Liver (tissue), 9 donors: ENCODE measurements around the gene ABCA12. TPM values are rescaled to one million over a fixed set of nuclear protein-coding genes. Genes with fewer than 3 reads are reported as not detected.

Experiments used
- DNase-seq: peaks from one replicate; pipeline ENCODE4 v3.0.0-alpha.2; 2017; ENCODE audit warnings: low spot score
- H3K27ac ChIP-seq, 2 donors: one replicate each; pipeline ENCODE4 v1.7.0; 2013; ENCODE audit warnings: inconsistent platforms in 2 of 2, low read length in 2 of 2, control low read depth in 1 of 2, low read depth in 1 of 2, mild to moderate bottlenecking in 1 of 2
- H3K27me3 ChIP-seq, 4 donors: one replicate each; pipeline versions ENCODE4 v1.6.1 to v1.7.0; 2013; ENCODE audit warnings: low read length in 3 of 4, inconsistent platforms in 1 of 4, mild to moderate bottlenecking in 1 of 4, moderate library complexity in 1 of 4; ENCODE audit not compliant: control insufficient read depth in 4 of 4, insufficient read depth in 4 of 4
- H3K36me3 ChIP-seq, 4 donors: one replicate each; pipeline versions ENCODE4 v1.6.1 to v1.7.0; 2013; ENCODE audit warnings: low read length in 3 of 4, mild to moderate bottlenecking in 3 of 4, low read depth in 1 of 4, moderate library complexity in 1 of 4; ENCODE audit not compliant: control insufficient read depth in 4 of 4, insufficient read depth in 3 of 4
- H3K4me1 ChIP-seq, 4 donors: one replicate each; pipeline versions ENCODE4 v1.6.1 to v1.7.0; 2013; ENCODE audit warnings: low read length in 3 of 4, mild to moderate bottlenecking in 3 of 4, moderate library complexity in 1 of 4; ENCODE audit not compliant: control insufficient read depth in 4 of 4, insufficient read depth in 4 of 4
- H3K4me3 ChIP-seq, 3 donors: one replicate each; pipeline versions ENCODE4 v1.6.1 to v1.7.0; 2013; ENCODE audit warnings: low read length in 3 of 3, control low read depth in 1 of 3, low read depth in 1 of 3, mild to moderate bottlenecking in 1 of 3
- H3K9ac ChIP-seq, 2 donors: one replicate each; pipeline ENCODE4 v1.7.0; 2013; ENCODE audit warnings: low read length in 2 of 2, mild to moderate bottlenecking in 2 of 2, moderate library complexity in 2 of 2, control low read depth in 1 of 2, low read depth in 1 of 2
- H3K9me3 ChIP-seq, 4 donors: one replicate each; pipeline versions ENCODE4 v1.6.1 to v1.7.0; 2013; ENCODE audit warnings: low read length in 3 of 4; ENCODE audit not compliant: control insufficient read depth in 4 of 4
- ATF3 ChIP-seq: IDR thresholded peaks from 2 replicates; pipeline ENCODE4 v1.6.1; 2016; ENCODE audit warnings: antibody characterized with exemption
- CTCF ChIP-seq: fragments of 150-350 bp; IDR thresholded peaks from 2 replicates; pipeline ENCODE4 v1.5.1; 2017; ENCODE audit warnings: improper control_type of control experiment, low read depth, low read length; ENCODE audit not compliant: missing input control
- EGR1 ChIP-seq, 2 donors: IDR thresholded peaks; 2 replicates each; pipeline ENCODE4 v1.6.1; 2016 to 2018; ENCODE audit warnings: antibody characterized with exemption in 2 of 2, low read depth in 2 of 2
- FOXA1 ChIP-seq: IDR thresholded peaks from 2 replicates; pipeline ENCODE4 v1.6.1; 2016; ENCODE audit warnings: antibody characterized with exemption
- GABPA ChIP-seq, 2 donors: IDR thresholded peaks in 1 of 2; conservative IDR thresholded peaks in 1 of 2; 2 replicates each; pipeline ENCODE4 v1.6.1; 2016; ENCODE audit warnings: antibody characterized with exemption in 2 of 2, mild to moderate bottlenecking in 1 of 2, moderate library complexity in 1 of 2
- HNF4A ChIP-seq, 2 donors: conservative IDR thresholded peaks; 2 replicates each; pipeline ENCODE4 v1.6.1; 2016; ENCODE audit warnings: antibody characterized with exemption in 2 of 2, mild to moderate bottlenecking in 2 of 2
- HNF4G ChIP-seq: IDR thresholded peaks from 2 replicates; pipeline ENCODE4 v1.6.1; 2016; ENCODE audit warnings: antibody characterized with exemption
- JUND ChIP-seq, 2 donors: IDR thresholded peaks; 2 replicates each; pipeline ENCODE4 v1.6.1; 2016; ENCODE audit warnings: antibody characterized with exemption in 2 of 2
- MAX ChIP-seq: IDR thresholded peaks from 2 replicates; pipeline ENCODE4 v1.6.1; 2016; ENCODE audit warnings: antibody characterized with exemption
- NR2F2 ChIP-seq: IDR thresholded peaks from 2 replicates; pipeline ENCODE4 v1.6.1; 2016; ENCODE audit warnings: antibody characterized with exemption
- RAD21 ChIP-seq, 2 donors: IDR thresholded peaks; 2 replicates each; pipeline ENCODE4 v1.6.1; 2016; ENCODE audit warnings: antibody characterized with exemption in 2 of 2, mild to moderate bottlenecking in 2 of 2
- REST ChIP-seq: IDR thresholded peaks from 2 replicates; pipeline ENCODE4 v1.6.1; 2016; ENCODE audit warnings: antibody characterized with exemption, mild to moderate bottlenecking
- RXRA ChIP-seq, 2 donors: IDR thresholded peaks; 2 replicates each; pipeline ENCODE4 v1.6.1; 2017 to 2018; ENCODE audit warnings: antibody characterized with exemption in 2 of 2, mild to moderate bottlenecking in 1 of 2
- SP1 ChIP-seq: IDR thresholded peaks from 2 replicates; pipeline ENCODE4 v1.6.1; 2018; ENCODE audit warnings: antibody characterized with exemption, mild to moderate bottlenecking
- TAF1 ChIP-seq: conservative IDR thresholded peaks from 2 replicates; pipeline ENCODE4 v1.6.1; 2016; ENCODE audit warnings: antibody characterized with exemption, mild to moderate bottlenecking
- YY1 ChIP-seq: IDR thresholded peaks from 2 replicates; pipeline ENCODE4 v1.6.1; 2016; ENCODE audit warnings: antibody characterized with exemption, mild to moderate bottlenecking
- ZBTB33 ChIP-seq: IDR thresholded peaks from 2 replicates; pipeline ENCODE4 v1.6.1; 2016; ENCODE audit warnings: antibody characterized with exemption
- WGBS: extraction: QIAGEN DNeasy Blood & Tissue Kit; methylation state at CpG from one replicate; pipeline ENCODE4 v1.1.7; 2013; 5-methylcytosine and 5-hydroxymethylcytosine counted together
- polyA plus RNA-seq, 2 donors: library from polyadenylated mRNA; stranded (reverse) in 1 of 2; unstranded in 1 of 2; fragments of 200-250 nt in 1 of 2; fragments of >200 nt in 1 of 2; fragmentation: Nextera tagmentation in 1 of 2; extraction: Ambion mirVana in 1 of 2; gene quantifications; one replicate each; pipeline versions ENCODE4 v1.2.1 to v1.2.3, GENCODE V29; 2013 to 2015
- total RNA-seq, 2 donors: library from RNA; depleted of rRNA; stranded (reverse); fragments of >200 nt; gene quantifications; one replicate each; pipeline ENCODE4 v1.2.3, GENCODE V29; 2014
- donor health status: healthy.
- donor health status: healthy.
- donor health status: healthy.
- donor health status: healthy.
- donor health status: healthy.

ABCA12 gene
- total and polyA plus RNA-seq, 4 donors, result 0.03 TPM; not detected in 3

- no peak for DNase-seq
- Histone ChIP-seq H3K27ac (no peak overlapping the region), H3K36me3 (no peaks in the 10 kb centered on the region), H3K27me3 (no peaks in the 10 kb centered on the region), H3K4me1 (no peaks in the 10 kb centered on the region), H3K4me3 (no peak overlapping the region), H3K9me3 (no peaks in the 10 kb centered on the region), H3K9ac (no peak overlapping the region)
- TF ChIP-seq ZBTB33 (no peak), GABPA (IDR thresholded peaks at IDR 0.05 in 1 of 2, conservative IDR thresholded peaks at IDR 0.05 in 1 of 2) (no peak), ATF3 (no peak), CTCF (no peak), MAX (no peak), JUND (IDR thresholded peaks at IDR 0.05) (no peak), TAF1 (no peak), REST (no peak), NR2F2 (no peak), SP1 (no peak), RXRA (IDR thresholded peaks at IDR 0.05) (no peak), HNF4A (conservative IDR thresholded peaks at IDR 0.05) (no peak)
- 85% methylated on average over 8 of the region's 8 CpGs for WGBS
Measured at GRCh38 chr2:215161301-215161829, 22.9 kb upstream of the ABCA12 start.

GRCh38 chr2:215160081-215160480 lies 21.7 kb upstream of the ABCA12 start:
- Histone ChIP-seq H3K36me3 (no peaks in the 10 kb centered on the region), H3K27me3 (no peaks in the 10 kb centered on the region), H3K4me3 (no peak overlapping the region), H3K9me3 (no peaks in the 10 kb centered on the region), H3K4me1 (no peaks in the 10 kb centered on the region), H3K9ac (no peak overlapping the region), H3K27ac (no peak overlapping the region)
- no peak for TF ChIP-seq ATF3
- no peak for TF ChIP-seq FOXA1
- no peak for TF ChIP-seq GABPA (IDR thresholded peaks at IDR 0.05 in 1 of 2, conservative IDR thresholded peaks at IDR 0.05 in 1 of 2)
- TF ChIP-seq SP1, result no peak
- no peak for TF ChIP-seq YY1
- no peak for TF ChIP-seq HNF4G
- no peak for TF ChIP-seq HNF4A (conservative IDR thresholded peaks at IDR 0.05)
- no peak for TF ChIP-seq RAD21 (IDR thresholded peaks at IDR 0.05)
- TF ChIP-seq EGR1 (IDR thresholded peaks at IDR 0.05; ENCODE audit: low read depth in 2 of 2), result no peak
- DNase-seq, result no peak
- 93% methylated on average over 1 of the region's 1 CpG for WGBS
